ENCODE data around the gene PRR19.

DNA sequence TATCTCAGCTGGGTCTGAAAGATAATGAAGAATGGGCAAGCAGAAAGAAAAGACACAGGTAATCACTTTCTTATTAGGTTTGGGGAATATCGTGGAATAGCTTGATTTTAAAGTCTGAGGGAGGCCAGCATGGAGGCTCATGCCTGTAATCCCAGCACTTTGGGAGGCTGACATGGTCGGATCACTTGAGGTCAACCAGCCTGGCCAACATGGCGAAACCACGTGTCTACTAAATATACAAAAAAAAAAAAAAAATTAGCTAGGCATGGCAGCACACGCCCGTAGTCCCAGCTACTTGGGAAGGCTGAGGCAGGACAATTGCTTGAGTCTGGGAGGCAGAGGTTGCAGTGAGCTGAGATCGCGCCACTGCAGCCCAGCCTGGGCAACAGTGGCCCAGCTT, 1.9 kb downstream of the PRR19 start:
- no peak for TF ChIP-seq CTCF (conservative IDR thresholded peaks at IDR 0.05; ENCODE audit: low read length)
- TF ChIP-seq EZH2phosphoT487 (IDR thresholded peaks at IDR 0.05; ENCODE audit: borderline replicate concordance): no peak
